Activated CD8-positive, alpha-beta memory T cell treated with anti-CD3 and anti-CD28 coated beads, Interleukin-2, amount 10 ng/mL, durations not matched to agents 7 days and 5 days (primary cell): Measurements from ENCODE around the gene IGFBP7. TPM values are rescaled to one million over a fixed set of nuclear protein-coding genes. Genes with fewer than 3 reads are reported as not detected.

Source experiments
- ATAC-seq: fragments of 150-1000 bp; cut with Tn5 transposase; one replicate; pipeline ENCODE4 v1.10.0; 2021; ENCODE audit warnings: moderate library complexity
- CTCF ChIA-PET: fragments of 350-600 bp; sonication (Branson Sonifier 250); formaldehyde crosslinking; loops from one replicate; lab custom pipeline; 2021; ENCODE audit warnings: antibody characterized with exemption; lab: Charles Lee
- DNase-seq: peaks from one replicate; pipeline ENCODE4 v3.0.0-alpha.2; 2020
- H3K27ac Mint-ChIP-seq: one replicate; pipeline ENCODE4 v1.8.0; 2021; ENCODE audit warnings: mild to moderate bottlenecking, mixed read lengths
- H3K27me3 Mint-ChIP-seq: one replicate; pipeline ENCODE4 v1.8.0; 2021; ENCODE audit warnings: mixed read lengths
- H3K36me3 Mint-ChIP-seq: one replicate; pipeline ENCODE4 v1.8.0; 2021; ENCODE audit warnings: mild to moderate bottlenecking, mixed read lengths
- H3K4me1 Mint-ChIP-seq: one replicate; pipeline ENCODE4 v1.8.0; 2021; ENCODE audit warnings: mixed read lengths
- H3K4me3 Mint-ChIP-seq: one replicate; pipeline ENCODE4 v1.8.0; 2021; ENCODE audit warnings: mild to moderate bottlenecking, moderate library complexity, mixed read lengths
- H3K9me3 Mint-ChIP-seq: one replicate; pipeline ENCODE4 v1.8.0; 2022; ENCODE audit warnings: low read depth, mixed read lengths
- total RNA-seq, 2 experiments: library from RNA; stranded (reverse); gene quantifications; one replicate each; pipeline ENCODE4 v1.2.3, GENCODE V29; 2021

IGFBP7 gene
- total RNA-seq, 2 experiments from 2014 or later, result 0.35 TPM; not detected in 1

DNA sequence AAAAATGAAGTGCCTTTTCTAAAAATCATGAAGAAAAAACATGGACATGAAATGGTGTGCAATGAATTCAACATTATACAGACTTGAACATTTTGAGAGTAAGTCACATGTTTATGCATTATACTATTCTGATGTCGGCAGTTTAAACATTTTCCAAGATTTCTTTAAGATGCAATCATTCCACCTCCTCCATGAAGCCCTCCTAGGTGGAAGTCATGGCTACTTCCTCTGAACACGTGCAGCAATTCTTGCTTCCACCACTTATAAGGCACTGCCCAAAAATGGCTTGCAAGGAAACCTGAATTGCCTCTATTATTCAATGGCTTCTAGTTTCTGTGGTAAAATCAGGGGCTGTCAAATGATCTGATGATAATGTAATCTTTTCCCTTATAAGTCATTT is 25.8 kb downstream of the IGFBP7 start:
- H3K36me3 Mint-ChIP-seq, result no peaks in the 10 kb centered on the region
- no peaks in the 10 kb centered on the region for H3K9me3 Mint-ChIP-seq
- CTCF ChIA-PET, result no interaction called here
- ATAC-seq, result no peak
- H3K4me1 Mint-ChIP-seq, result no peaks in the 10 kb centered on the region
- DNase-seq, result no peak
- H3K27ac Mint-ChIP-seq, result no peak overlapping the region
- peaks cover 37% of the 10 kb centered on the region for H3K27me3 Mint-ChIP-seq
- H3K4me3 Mint-ChIP-seq, result no peak overlapping the region

DNA sequence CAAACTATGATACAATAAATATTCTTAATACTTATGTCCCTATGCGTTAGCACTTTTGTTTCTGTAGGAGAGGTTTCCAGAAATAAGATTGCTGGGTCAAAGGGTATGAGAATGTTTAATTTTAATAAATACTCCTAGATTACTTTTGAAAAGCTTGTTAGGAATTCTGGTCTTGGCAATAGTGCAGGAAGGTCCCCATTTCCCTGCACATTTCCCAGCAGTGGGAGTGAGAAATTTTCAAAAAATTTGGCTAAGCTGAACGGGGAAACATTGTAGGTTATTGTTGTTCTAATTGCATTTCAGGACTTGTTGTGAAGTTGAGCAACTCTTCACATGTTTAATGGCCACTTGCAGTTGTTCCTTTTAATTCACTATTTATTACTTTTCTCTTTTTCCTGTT is 27.1 kb downstream of the IGFBP7 start:
- CTCF ChIA-PET, result no interaction called here
- H3K9me3 Mint-ChIP-seq, result no peaks in the 10 kb centered on the region
- peaks cover 39% of the 10 kb centered on the region for H3K27me3 Mint-ChIP-seq
- ATAC-seq (no peak), DNase-seq (no peak)
- H3K4me3 Mint-ChIP-seq, result no peak overlapping the region
- H3K4me1 Mint-ChIP-seq, result no peaks in the 10 kb centered on the region
- H3K36me3 Mint-ChIP-seq, result no peaks in the 10 kb centered on the region
- H3K27ac Mint-ChIP-seq, result no peak overlapping the region

DNA sequence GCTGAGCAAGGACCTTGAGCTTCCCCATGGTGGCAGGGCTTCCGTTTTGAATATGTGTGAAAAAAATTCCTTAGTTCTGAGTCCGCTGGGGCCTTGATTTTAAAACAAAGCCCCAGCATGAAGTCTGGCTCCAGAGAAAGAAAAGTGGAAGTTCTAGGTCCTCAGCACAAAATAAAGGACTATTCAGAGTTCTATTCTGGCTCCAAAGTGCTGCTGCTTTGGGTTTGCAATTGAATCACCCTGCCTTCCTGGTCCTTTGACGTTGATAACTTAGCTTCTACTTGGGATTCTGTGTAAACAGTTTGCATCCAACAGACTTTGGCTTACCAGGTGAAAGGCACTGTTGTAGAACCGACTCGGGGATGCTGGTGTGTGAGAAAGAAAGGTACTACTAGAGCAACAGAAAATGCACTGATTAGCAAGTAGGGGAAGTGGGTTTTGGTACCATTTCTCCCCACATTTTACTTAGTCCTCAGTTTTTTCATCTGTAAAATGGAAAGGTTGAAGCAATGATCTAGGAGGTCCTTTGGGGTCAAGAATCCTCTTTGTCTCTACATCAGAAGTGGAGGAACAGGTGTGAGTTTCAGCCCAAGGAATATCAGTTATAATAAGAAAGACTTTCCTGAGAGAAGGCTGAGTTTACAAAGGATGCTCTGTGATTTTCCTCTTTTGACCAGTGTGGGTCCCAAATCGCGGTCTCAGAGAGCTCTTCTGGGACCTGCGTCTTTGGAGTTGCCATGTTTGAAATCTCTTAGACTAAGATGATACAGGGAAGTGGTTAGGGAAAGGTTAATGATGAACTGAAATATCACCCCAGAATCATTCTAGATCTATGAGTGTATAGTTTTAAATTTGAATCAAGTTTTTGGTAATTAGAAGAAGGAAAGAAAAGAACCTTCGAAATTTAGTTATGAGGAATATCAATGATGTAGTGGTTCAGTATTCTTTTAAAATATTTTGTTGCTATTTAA is 28.2 kb downstream of the IGFBP7 start:
- ATAC-seq (no peak), DNase-seq (no peak)
- H3K27me3 Mint-ChIP-seq, result peaks cover 36% of the 10 kb centered on the region
- H3K27ac Mint-ChIP-seq, result no peak overlapping the region
- no peak overlapping the region for H3K4me3 Mint-ChIP-seq
- H3K36me3 Mint-ChIP-seq, result no peaks in the 10 kb centered on the region
- no peaks in the 10 kb centered on the region for H3K4me1 Mint-ChIP-seq
- no peaks in the 10 kb centered on the region for H3K9me3 Mint-ChIP-seq
- CTCF ChIA-PET, result no interaction called here

DNA sequence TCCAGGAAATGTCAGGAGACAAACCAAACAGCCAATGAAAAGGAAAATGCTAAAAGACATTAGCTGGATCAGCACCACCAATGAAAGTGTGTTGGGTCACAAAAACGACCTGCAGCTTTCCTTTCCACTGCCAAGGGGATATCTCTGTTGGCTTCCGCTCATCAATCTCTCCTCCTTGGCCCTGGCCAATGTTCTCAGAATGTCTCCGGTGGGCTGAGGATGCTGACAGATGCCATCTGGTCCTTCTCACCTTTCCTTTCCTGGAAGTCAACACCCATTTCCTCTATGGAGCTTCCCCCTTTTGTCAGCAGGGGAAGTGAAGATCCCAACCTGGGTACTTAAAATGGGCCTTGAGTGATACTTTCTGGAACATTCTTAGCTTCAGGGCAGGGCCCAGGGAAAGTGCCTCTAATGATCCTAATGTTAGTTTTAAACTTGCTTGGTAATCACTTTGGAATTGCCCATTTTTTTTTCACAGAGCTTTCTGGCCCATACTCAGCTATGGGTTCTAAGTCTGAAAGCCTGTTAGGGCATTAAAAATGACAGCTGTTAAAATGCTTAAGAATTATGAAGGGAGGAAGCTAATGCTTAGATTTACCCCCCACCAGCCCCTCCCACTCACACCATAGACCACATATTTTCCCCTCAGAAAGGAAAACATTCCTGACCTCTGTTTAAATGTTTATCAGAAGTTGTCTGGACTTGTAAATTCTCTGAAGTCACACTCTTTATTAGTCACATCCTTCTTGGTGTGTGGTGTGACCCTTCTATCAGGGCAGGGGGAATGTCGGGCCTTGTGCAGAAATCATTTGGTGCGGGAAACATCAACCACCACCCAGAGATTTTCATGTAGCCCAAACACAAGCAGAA is 29.2 kb downstream of the IGFBP7 start:
- no peaks in the 10 kb centered on the region for H3K9me3 Mint-ChIP-seq
- H3K36me3 Mint-ChIP-seq, result no peaks in the 10 kb centered on the region
- DNase-seq (no peak), ATAC-seq (no peak)
- H3K4me1 Mint-ChIP-seq, result no peaks in the 10 kb centered on the region
- CTCF ChIA-PET, result no interaction called here
- H3K27ac Mint-ChIP-seq, result no peak overlapping the region
- peaks cover 35% of the 10 kb centered on the region for H3K27me3 Mint-ChIP-seq
- no peak overlapping the region for H3K4me3 Mint-ChIP-seq

DNA sequence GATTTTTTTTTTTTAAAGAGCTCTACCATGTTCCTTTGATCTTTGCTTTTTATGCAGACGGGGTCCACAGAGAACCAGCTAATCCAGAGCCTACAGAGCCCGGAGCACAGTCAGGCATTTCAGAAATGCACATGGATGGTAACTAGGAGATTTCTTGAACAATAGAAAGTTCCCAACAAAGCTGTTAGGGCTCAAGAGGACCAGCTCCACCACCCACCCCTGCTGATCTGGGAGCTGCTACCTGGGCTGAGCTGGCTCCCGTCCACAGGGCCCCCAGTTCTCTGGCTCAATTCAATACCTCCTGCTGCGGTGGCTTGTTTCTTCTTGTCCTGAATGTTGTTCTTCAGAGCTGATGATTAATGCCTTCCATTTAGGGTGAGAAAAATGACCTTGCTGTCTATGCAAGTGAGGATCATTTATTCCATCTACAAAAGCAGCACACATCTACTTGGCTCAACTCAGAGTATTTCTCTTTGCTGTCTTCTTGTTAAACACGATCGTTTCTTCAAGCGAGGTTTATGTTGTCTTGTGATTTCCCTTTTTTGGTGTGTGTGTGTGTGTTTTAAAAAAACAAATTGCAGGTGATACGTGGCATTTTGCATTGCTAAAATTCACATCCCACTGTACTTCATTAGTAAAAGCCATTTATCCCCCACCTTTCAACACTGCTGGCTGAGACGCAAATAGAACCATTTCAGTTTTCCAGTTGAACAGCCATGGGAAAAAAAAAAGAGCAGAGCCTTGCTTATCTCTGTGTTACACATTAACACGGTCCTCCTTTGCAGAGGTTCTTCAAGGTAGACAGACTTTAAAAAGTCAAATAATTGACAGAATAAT is 31.3 kb downstream of the IGFBP7 start:
- CTCF ChIA-PET, result no interaction called here
- DNase-seq, result no peak
- H3K36me3 Mint-ChIP-seq, result no peaks in the 10 kb centered on the region

DNA sequence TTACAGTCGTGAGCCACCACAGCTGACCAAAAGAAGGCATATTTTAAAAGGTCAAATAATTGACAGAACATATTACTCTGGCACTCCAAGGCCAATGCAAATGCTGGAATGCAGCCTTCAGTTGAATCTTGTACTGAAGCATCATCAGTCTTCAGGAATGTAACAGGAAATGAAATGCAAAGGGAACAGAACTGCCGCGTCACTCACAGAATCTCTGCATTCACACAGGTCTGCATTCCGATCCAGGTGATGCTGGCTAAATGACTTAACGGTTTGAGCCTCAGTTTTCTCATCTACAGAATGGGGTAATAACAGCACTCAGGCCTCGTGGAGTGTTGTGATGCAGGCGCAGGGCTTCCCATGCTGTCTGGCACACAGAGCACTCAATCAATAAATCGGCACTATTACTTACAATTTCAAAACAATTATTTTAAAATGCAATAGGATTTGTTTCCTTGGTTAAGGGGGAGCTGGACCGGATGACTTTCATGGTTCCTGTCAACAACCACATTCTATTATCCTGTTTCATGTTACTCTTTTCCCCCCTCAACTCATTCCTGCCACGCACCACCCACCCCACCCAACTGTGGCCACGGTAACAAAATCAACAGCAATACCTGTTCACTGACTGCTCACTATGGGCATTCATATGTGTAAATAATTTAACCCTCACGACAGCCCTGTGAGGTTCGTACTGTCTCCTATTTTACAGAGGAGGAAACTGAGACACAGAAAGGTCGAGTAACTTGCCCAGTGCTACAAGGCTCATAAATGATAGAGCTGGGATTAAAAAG is 32.4 kb downstream of the IGFBP7 start:
- Mint-ChIP-seq H3K4me3 (no peak overlapping the region), H3K27ac (no peak overlapping the region), H3K36me3 (no peaks in the 10 kb centered on the region), H3K27me3 (peaks cover 37% of the 10 kb centered on the region), H3K9me3 (no peaks in the 10 kb centered on the region), H3K4me1 (no peaks in the 10 kb centered on the region)
- CTCF ChIA-PET, result no interaction called here
- no peak for ATAC-seq
- DNase-seq, result no peak

More for the DNA sequence above, 31.3 kb downstream of the IGFBP7 start:
- Mint-ChIP-seq H3K4me1 (no peaks in the 10 kb centered on the region), H3K27ac (no peak overlapping the region), H3K9me3 (no peaks in the 10 kb centered on the region), H3K27me3 (peaks cover 39% of the 10 kb centered on the region), H3K4me3 (no peak overlapping the region)
- no peak for ATAC-seq

DNA sequence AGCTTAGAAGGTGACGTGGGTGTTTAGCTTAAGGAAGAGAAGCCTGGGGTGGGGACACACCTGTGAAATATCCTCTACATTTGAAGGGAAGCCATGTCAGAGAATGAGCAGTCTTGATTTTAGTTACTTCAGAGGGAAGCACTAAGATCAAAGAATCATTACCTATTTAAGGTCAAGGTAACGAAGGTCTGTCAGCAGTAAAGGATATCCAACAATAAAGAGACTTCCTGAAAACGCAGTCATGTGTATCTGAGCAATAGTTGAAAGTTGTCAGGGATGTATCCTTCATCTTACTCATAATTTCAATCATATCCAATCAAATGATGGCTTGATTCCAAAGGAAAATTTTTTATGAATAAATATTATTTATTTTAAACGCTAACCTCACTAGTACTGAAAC is 33.5 kb downstream of the IGFBP7 start:
- CTCF ChIA-PET, result no interaction called here

DNA sequence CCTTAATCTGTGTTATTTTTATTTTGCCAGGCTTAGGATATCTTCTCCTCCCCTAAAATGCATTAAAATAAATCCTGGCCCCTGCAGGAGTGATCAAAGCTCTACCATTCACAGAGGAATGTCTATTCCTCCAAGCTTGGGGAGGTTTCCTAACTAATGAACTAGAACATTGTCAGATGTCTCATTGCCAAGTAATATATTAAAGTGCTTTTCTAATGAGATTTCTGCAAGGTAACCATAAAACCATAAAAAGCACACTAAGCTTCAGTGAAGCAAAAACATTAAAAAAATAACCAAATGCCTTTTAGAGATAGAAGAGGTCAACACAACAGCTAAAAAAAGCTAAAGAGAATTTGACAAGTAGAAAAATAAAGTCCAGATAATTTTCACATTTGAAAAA is 34.8 kb downstream of the IGFBP7 start:
- Mint-ChIP-seq H3K4me1 (no peaks in the 10 kb centered on the region), H3K27me3 (peaks cover 31% of the 10 kb centered on the region), H3K36me3 (no peaks in the 10 kb centered on the region), H3K9me3 (no peaks in the 10 kb centered on the region), H3K4me3 (no peak overlapping the region), H3K27ac (no peak overlapping the region)
- no peak for ATAC-seq
- no peak for DNase-seq
- CTCF ChIA-PET, result no interaction called here

More for the DNA sequence above, 33.5 kb downstream of the IGFBP7 start:
- DNase-seq, result no peak
- Mint-ChIP-seq H3K4me1 (no peaks in the 10 kb centered on the region), H3K36me3 (no peaks in the 10 kb centered on the region), H3K9me3 (no peaks in the 10 kb centered on the region), H3K27me3 (peaks cover 35% of the 10 kb centered on the region), H3K4me3 (no peak overlapping the region), H3K27ac (no peak overlapping the region)
- ATAC-seq, result no peak

DNA sequence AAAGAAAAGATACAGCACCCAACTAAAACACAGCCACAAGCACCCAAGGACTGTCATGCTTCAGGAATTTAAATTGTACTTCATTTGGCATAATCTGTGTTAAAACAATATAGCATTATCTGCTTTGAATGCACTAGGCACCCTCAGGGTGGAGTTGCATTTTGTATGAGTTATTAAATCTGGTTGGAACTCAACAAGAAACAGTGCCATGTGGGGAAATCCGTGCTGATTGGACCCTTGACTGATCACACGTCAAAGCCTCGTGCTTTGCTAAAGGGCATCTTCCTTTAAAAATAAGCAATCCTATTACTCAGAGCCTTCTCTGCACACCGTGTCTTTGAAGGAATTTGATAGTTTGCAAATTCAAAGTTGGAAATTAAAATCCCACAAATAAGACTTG is 35.4 kb downstream of the IGFBP7 start:
- DNase-seq, result no peak
- Mint-ChIP-seq H3K27me3 (peaks cover 33% of the 10 kb centered on the region), H3K27ac (no peak overlapping the region), H3K9me3 (no peaks in the 10 kb centered on the region), H3K4me1 (no peaks in the 10 kb centered on the region), H3K36me3 (no peaks in the 10 kb centered on the region), H3K4me3 (no peak overlapping the region)
- CTCF ChIA-PET, result no interaction called here
- no peak for ATAC-seq

DNA sequence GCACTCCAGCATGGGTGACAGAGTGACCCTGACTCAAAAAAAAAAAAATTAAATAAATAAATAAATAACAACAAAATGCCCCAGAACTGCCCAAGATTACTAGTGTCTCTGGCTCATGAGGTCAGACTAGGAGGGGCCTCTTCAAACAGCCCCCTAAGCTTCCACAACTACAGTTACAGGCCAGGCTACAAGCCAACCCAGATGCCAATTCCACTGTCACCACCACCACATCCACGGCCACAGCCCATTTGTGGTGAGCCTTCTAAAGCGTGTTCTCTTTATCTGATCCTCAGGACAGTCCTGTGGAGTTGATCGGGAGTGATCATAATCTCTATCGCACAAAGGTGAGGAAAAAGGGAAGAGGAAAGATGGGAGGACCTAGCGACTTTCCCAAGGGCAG is 36.6 kb downstream of the IGFBP7 start:
- ATAC-seq (no peak), DNase-seq (no peak)
- H3K27me3 Mint-ChIP-seq, result peaks cover 30% of the 10 kb centered on the region
- no peak overlapping the region for H3K27ac Mint-ChIP-seq
- H3K9me3 Mint-ChIP-seq, result no peaks in the 10 kb centered on the region
- H3K4me1 Mint-ChIP-seq, result no peaks in the 10 kb centered on the region
- H3K4me3 Mint-ChIP-seq, result no peak overlapping the region
- CTCF ChIA-PET, result no interaction called here
- no peaks in the 10 kb centered on the region for H3K36me3 Mint-ChIP-seq

DNA sequence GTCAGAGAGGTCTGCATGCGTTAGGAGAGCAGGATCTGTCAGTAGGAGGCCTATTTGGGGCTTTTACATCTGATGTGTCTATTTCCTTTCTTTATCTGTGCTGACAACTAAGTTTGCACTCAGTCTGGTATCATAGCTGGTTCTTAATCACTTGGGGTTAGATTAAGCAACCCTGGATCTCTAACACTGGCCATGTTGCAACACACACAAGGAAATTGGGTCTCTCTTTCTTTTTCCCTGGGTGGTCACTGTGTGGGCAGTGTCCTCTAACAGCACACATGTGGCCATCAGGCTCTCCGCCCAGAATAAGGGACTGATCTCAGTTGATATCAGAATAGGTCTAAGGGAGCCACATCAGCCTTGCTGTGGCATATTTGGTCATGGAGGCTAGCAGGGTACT is 38.9 kb downstream of the IGFBP7 start:
- no peak for ATAC-seq
- CTCF ChIA-PET, result no interaction called here
- no peaks in the 10 kb centered on the region for H3K4me1 Mint-ChIP-seq
- no peak overlapping the region for H3K27ac Mint-ChIP-seq
- no peaks in the 10 kb centered on the region for H3K9me3 Mint-ChIP-seq
- no peaks in the 10 kb centered on the region for H3K36me3 Mint-ChIP-seq
- DNase-seq, result no peak
- peaks cover 22% of the 10 kb centered on the region for H3K27me3 Mint-ChIP-seq
- no peak overlapping the region for H3K4me3 Mint-ChIP-seq

DNA sequence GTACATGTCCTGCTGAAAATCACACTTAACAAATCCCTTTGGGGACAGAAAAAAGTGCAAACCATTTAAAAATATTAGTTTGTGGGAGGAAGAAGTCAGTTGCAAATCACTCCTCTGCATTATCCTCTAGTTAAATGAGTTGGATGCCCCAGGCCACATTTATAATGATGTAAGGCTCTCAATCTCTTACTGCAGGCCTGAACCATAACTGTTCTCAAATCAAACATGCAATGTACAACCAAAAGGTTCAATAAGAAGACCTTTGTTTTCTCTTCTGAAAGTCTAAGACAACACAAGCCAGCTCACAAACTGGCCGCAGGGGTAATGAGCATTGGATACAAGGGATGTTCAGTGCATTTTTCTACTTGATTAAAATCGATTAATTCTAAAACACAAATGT is 39.7 kb downstream of the IGFBP7 start:
- no peak for ATAC-seq

More for the DNA sequence above, 39.7 kb downstream of the IGFBP7 start:
- H3K27ac Mint-ChIP-seq, result no peak overlapping the region
- no peaks in the 10 kb centered on the region for H3K9me3 Mint-ChIP-seq
- H3K4me1 Mint-ChIP-seq, result no peaks in the 10 kb centered on the region
- H3K27me3 Mint-ChIP-seq, result peaks cover 17% of the 10 kb centered on the region
- CTCF ChIA-PET, result no interaction called here
- no peak overlapping the region for H3K4me3 Mint-ChIP-seq
- DNase-seq, result no peak
- no peaks in the 10 kb centered on the region for H3K36me3 Mint-ChIP-seq
